ENCODE measurements around the gene MAPT.
"Not testable (repeated sequence)": the region's sequence is repeated elsewhere in the genome, so short reads cannot be mapped to it uniquely, and the experiment has no call there.

The MAPT gene

DNA sequence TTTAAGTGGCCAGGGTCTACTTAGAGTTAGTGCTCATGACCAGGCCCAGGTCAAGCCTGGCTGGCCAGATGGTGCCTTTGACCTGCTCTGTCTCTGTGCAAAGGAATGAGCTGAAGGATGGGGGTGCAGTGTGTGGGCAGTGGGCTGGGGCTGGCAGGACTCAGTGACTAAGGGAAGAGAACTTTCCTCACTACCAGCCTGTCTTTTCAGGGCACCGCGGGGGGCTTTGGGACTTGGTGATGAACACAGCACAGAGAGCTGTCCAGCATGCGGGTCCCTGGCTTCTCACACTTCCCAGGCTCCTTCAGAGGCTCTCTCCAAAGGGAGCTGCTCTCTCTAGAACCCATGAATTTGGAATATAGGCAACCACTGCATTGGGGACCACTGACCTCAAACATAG lies 61.7 kb downstream of the MAPT start:
- no peak for DNase-seq

DNA sequence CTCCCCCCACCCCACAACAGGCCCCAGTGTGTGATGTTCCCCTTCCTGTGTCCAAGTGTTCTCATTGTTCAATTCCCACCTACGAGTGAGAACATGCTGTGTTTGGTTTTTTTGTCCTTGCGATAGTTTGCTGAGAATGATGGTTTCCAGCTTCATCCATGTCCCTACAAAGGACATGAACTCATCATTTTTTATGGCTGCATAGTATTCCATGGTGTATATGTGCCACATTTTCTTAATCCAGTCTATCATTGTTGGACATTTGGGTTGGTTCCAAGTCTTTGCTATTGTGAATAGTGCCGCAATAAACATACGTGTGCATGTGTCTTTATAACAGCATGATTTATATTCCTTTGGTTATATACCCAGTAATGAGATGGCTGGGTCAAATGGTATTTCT lies 62.4 kb downstream of the MAPT start:
- DNase-seq: not testable (repeated sequence)

DNA sequence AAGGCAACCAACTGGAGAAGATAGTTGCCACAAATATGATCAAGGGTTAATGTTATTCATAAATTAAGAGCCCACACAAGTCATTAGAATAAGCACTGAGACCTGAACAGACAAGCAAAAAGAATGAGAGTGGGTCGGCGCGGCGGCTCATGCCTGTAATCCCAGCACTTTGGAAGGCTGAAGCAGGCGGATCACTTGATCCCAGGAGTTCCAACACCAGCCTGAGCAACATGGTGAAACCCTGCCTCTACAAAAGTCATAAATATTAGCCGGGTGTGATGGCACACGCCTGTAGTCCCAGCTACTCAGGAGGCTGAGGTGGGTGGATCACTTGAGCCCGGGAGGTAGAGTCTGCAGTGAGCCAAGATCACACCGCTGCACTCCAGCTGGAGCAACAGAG lies 64.0 kb downstream of the MAPT start:
- no peak for DNase-seq

DNA sequence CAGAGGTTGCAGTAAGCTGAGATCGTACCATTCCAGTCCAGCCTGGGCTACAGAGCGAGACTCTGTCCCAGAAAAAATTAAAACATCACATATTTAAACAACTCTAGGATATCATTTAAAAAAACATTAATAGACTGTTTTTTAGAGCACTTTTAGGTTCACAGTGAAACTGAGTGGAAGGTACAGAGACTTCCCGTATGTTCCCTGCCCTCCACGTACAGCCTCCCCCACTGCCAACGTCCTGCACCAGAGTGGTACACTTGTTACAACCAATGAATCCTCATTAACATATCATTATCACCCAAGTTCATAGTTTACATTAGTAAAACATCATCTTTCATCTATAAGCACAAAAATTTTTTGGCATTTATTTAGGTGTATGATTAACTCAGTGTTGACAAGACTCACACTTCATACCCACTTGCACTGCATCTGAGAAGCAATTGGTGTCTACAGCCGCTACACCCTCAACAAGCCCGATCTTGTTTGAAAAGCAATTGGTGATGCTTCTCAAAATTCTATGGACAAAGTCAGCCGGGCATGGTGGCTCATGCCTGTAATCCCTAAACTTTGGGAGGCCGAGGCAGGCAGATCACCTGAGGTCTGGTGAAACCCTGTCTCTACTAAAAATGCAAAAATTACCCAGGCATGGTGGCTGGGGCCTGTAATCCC lies 64.8 kb downstream of the MAPT start:
- DNase-seq: no peak

DNA sequence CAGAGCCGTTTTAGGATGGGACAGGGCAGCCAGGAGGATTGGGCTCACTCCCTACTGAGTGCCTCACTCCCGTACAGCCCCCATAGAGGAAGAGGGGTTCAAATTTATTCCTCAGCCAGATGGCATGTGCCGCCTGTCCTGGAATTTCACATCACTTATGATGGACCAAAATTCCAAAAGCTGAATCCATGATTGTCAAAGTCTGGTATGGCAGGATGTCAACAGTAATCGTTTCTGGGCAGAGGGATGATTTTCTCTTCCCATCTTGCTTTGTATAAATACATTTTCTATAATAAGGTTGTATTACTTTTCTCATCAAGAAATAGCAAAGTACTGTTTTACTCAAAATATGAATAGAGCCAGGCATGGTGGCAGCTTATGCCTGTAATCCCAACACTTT lies 66.0 kb downstream of the MAPT start:
- no peak for DNase-seq

DNA sequence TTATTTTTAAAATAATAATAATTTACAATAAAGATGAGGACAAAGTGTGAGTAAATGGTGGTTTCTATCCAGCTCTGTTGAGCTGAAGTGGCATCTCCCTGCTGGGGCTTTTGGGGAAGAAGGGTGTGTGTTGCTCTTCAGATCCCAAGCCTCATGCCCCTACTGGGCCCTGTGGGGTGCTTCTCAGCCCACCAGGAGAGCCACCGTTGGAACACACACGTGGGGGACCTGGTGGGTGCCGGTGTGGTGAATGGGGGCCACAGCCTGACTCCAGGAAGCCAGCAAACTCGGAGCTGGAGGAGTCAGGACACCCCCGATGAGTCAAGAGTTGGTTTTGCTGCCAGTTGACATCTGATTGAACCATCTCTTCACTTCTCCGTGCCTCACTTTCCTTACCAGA lies 66.9 kb downstream of the MAPT start:
- DNase-seq: no peak

DNA sequence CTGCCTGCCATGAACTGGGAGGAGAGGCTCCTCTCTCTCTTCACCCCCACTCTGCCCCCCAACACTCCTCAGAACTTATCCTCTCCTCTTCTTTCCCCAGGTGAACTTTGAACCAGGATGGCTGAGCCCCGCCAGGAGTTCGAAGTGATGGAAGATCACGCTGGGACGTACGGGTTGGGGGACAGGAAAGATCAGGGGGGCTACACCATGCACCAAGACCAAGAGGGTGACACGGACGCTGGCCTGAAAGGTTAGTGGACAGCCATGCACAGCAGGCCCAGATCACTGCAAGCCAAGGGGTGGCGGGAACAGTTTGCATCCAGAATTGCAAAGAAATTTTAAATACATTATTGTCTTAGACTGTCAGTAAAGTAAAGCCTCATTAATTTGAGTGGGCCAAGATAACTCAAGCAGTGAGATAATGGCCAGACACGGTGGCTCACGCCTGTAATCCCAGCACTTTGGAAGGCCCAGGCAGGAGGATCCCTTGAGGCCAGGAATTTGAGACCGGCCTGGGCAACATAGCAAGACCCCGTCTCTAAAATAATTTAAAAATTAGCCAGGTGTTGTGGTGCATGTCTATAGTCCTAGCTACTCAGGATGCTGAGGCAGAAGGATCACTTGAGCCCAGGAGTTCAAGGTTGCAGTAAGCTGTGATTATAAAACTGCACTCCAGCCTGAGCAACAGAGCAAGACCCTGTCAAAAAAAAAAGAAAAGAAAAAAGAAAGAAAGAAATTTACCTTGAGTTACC lies 68.0 kb downstream of the MAPT start:
- no peak for DNase-seq

DNA sequence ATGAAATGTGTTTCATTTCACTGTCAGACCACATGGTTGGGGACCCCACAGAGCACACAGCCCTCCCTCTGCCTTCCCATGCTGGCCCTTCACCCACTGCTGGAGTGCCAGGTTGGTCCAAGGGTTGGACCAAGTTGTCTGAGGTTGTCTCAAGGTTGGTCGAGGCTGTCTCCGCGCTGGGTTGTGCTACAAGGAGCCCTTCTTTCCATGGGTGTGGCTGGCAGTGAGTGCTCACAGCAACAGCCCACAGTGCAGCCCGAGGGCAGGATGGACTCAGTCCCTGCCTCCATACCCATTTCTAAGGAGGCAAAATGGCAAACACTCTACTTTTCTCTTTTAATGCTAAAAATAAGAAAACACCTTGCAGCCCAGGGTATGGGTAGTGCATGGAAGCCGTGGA lies 68.9 kb downstream of the MAPT start:
- DNase-seq: no peak

DNA sequence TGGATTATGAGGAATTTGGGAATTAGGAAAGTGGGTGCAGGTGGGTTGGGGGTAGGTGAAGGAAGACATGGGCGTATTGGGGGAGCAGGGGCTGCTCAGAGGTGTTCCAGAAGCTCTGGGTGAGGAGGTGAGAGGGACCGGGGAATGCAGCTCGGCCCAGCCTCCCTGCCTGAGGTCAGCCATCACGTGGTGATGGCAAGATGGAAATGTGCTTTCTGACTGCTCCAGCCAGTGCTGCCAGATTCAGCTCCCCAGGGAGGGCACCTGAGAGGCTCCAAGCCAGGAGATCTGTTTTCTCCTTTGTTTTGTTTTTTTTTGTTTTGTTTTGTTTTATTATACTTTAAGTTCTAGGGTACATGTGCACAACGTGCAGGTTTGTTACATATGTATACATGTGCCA lies 69.5 kb downstream of the MAPT start:
- no peak for DNase-seq

DNA sequence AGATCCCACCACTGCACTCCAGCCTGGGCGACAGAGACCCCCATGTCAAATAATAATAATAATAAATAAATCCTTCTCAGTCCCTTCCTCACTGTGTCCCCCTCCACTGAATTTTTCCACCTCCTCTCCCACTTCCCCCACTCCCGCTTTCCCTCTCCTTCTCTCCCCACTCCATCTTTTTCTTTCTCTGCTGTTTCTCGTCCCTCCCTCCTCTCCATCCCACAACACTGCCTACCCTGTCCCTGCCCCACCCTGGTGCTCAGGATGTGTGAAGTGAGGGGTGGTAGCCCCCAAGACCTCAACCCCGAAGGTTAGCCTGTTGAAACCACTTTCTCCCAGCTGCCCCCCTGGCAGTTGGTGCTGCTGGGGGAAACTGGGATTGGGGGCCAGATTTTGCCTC lies 70.3 kb downstream of the MAPT start:
- DNase-seq: no peak

DNA sequence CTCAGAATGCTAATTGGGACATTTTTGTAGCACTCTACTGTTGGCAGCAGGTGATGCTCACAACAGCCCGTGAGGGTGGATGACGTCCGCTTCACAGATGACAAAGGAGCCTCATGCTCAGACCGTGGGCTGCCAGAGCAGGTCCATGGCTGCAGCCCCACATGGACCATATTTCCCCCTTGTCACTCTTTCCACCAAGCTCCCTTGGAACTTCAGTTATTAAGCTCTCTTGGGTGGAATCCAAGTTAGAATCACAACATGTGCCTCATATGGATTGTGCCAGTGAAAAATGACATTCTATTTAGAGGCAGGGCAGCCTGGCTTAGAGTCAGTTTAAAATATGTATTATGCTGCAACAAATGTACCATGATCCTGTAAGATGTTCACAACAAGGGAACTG lies 71.5 kb downstream of the MAPT start:
- DNase-seq: no peak

DNA sequence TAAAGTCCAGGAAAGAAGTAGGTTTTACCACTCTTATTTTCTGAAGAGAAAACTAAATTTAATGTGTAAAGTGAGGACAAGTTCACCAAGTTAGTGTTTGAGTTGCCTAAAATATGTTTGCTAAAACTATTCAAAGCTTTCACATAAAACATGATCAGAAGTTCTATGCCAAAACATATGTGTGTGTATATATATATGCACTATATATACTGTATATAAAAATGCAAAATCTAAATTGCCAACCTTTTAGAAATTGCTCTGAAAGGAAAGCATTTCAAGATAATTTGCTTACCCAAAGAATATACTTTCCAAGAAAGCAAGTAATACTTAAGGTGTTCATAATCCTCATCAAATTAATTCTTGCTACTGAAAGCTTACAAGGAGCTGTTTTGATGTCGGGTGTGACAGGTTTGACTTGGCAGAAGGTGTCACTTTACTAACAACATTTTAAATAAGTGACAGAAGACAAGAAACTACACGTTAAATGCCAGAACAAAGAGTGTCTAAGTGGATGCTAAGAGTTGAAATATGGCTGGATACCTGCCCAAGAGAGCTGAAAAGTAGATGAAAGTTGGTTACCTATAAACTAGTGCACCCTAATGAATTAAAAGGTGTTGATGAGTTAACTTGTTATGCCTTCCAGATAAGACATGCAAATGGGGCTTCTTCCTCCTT lies 72.4 kb downstream of the MAPT start:
- no peak for DNase-seq

DNA sequence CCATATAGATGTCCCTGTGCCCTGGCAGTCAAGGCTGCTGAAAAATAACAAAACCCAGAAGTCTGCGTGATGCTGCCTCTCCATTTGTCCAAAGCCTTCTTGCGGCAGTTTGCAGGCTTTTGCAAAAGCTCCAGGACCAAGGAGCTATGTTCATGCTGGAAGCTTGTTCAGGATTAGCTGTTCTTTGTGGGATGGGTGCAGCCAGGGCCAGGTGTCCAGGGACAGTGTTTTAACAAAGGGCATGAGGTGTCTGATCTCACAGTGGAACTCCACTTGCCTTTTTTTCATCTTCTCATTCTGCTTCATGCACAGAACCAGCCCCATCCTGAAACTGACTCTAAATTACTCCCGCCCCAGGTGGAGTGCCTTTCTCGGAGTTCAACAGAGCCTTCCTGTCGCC lies 73.0 kb downstream of the MAPT start:
- DNase-seq: no peak

DNA sequence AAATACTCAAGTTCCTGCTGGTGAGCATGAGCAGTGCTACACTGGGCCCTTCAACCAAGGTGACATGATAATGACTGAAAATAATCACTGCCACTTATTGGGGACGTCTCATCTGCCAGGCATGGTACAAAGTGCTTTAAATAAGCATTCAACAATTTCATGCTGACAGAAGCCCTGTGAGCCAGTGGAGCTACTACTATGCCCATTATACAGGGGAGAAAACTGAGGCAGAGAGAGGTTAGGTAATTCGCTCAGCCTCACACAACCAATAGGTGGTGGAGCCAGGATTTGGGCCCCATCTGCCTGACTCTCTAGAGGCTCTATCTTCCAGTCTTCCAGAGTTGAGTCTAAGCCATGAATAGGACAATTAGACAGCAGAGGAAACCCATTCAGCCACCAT lies 74.4 kb downstream of the MAPT start:
- DNase-seq: no peak

DNA sequence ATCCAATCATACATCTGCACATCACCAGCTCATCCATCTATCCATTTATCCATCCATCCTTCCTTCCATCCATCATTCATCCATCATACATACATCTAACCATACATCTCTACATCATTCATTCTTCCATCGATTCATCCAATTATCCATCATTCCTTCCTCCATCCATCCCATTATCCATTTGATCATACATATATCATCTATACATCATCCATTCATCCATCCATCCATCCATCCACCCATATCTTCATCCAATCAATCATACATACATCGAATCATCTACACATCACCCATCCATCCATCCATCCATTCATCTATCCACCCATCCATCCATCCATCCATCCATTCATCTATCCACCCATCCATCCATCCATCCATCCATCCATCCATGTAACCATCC lies 75.4 kb downstream of the MAPT start:
- no peak for DNase-seq

DNA sequence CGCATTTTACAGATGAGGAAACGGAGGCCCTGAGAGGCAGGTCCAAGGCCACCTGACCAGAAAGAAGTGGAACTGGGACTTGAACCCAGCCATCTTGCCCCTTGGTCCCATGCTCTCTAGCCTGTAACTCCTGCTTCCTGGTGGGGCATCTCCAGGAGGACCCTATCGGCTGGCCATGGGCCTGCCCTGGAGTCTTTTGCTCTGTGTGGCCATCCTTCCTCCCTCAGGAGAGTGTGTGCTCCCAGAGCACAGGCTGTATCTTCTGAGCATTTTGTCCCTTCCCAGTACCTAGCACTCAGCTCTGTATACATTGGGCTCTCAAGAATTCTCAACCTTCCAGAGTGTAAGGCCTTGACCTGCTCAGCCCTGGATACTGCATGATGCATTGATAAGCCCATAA lies 76.3 kb downstream of the MAPT start:
- no peak for DNase-seq

DNA sequence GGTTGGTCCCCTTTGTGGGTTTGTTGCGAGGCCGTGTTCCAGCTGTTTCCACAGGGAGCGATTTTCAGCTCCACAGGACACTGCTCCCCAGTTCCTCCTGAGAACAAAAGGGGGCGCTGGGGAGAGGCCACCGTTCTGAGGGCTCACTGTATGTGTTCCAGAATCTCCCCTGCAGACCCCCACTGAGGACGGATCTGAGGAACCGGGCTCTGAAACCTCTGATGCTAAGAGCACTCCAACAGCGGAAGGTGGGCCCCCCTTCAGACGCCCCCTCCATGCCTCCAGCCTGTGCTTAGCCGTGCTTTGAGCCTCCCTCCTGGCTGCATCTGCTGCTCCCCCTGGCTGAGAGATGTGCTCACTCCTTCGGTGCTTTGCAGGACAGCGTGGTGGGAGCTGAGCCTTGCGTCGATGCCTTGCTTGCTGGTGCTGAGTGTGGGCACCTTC lies 77.4 kb downstream of the MAPT start:
- no peak for DNase-seq

DNA sequence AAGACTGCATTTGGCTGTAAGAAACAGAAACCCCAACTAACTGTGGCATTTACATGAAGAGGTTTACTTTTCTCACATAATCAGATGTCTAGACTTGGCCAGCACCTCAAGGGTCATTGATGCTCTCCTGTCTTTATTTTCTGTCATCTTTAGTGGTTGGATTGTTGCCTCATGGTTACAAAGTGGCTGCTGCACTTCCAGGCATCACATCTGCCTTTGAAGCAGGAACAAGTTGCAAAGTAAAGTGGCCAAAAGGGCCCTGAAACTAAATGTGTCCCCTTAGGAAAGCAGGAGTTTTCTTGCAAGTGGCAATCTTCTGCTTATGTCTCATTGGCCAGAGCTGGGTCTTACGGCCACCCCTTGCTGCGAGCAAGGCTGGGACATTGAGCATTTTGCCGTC lies 78.2 kb downstream of the MAPT start:
- no peak for DNase-seq

DNA sequence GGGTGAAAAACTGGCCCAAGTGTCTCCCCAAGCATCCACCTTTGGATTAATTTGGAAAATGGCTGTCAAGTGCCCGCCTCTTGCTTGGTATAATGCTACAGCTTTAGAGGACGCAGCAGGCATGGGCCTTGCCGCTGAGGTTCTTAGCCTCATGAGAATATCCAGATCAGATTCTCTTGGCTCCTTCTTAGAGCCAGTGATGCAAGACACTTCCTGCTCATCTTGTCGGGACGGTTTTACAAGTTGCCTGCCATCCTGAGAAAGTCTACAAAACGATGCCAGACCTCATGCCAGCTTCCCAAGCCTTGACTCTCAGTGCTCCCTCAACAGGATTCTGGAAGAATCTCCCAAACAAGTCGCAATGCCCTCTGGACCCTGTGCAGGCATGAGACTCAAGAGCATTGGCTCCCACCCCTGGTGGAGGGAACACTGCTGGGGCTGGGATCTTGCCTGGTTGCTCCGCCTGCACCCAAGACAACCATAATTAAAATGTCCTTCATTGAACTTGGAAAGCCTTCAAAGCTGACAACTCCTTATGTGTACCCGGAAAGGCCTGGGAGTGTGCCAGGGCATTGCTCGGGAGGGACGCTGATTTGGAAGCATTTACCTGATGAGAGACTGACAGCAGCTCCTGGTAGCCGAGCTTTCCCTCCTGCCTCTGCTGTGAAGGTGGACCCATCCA lies 78.9 kb downstream of the MAPT start:
- no peak for DNase-seq

DNA sequence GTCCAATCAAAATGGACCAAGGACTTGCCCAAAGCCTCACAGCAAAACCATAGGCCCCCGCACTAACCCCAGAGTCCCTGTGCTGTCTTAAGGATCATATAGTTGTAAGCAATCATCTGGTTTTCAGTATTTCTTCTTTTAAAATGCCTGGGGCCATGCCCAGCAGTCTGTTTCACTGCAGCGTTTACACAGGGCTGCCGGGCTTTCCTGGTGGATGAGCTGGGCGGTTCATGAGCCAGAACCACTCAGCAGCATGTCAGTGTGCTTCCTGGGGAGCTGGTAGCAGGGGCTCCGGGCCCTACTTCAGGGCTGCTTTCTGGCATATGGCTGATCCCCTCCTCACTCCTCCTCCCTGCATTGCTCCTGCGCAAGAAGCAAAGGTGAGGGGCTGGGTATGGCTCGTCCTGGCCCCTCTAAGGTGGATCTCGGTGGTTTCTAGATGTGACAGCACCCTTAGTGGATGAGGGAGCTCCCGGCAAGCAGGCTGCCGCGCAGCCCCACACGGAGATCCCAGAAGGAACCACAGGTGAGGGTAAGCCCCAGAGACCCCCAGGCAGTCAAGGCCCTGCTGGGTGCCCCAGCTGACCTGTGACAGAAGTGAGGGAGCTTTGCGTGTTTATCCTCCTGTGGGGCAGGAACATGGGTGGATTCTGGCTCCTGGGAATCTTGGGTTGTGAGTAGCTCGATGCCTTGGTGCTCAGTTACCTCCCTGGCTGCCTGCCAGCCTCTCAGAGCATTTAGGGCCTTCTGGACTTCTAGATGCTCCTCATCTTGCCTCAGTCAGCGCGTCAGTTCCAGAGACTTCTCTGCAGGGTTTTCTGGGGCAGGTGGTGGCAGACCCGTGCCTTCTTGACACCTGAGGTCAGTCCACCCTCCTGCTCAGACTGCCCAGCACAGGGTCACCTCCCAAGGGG lies 79.8 kb downstream of the MAPT start:
- no peak for DNase-seq

DNA sequence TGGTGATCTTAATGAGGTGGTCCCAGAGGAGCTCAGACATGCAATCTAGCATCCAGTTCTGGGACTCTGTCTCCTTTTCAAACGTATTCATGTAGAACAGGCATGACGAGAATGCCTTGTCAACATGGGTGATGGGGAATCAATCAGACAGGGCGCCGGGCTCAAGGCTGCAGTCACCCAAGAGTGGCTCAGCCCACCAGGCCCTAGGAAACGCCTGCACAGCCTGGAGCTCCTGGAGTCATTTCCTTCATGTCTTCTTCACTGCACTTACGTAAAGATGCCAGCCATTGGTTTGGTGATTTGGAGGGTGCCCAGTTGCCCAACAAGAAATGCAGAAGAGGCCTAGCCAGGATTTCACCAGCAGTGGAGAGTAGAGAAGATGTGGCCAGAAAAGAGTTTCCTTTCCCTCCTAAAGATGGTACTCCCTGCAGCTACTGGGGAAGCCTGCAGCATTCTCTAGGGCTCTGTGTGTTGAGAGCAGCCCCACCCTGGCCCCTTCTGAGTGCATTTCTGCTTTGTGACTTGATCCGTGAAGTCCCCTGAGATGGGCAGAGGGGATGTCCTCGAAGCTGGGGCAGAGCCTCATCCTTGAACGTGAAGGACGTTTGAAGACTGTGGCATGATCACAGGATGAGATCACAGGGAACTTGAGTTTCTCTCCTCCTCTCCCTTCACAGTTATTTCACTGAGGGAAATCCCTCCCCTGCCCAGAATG lies 80.7 kb downstream of the MAPT start:
- no peak for DNase-seq
